ENCODE data around the gene NFYA. TPM values are rescaled to one million over a fixed set of nuclear protein-coding genes. Genes with fewer than 3 reads are reported as not detected.
"Not testable (repeated sequence)": the region's sequence is repeated elsewhere in the genome, so short reads cannot be mapped to it uniquely, and the experiment has no call there.

NFYA gene
- total and polyA plus RNA-seq, 8 donors, result 5.4 to 14.1 (median 7.8) TPM

DNA sequence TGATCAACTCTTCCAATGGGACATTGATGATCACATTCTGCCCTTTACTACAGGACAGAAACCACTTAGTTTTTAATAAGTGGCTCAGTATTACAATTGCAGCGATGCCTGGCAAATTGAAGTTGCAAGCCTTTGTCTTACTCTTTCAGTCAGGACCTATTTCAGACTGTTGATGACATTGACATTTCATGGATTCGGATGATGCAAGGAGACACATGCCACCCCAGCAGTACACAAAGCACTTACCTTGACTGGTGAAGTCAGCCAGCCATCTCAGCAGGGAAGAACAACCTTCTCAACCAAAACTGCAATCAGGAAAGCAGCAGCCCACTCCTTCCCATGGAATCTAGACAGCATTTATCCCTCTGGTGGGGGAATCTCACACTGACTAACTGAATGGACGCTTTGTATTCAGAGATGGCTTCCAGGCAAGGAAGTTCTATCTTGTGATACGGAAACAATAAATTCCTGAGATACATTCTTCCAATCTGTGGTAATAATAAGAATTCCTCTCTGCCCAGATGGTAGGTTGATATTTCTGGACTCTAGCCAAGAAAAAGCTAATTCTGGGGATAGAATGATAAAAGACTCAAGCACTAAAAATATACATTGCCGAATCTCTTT, 24.8 kb downstream of the NFYA start:
- DNase-seq, result no peak
- intact Hi-C loops (cut with DNase I), result no loop called here
- ATAC-seq, result no peak
- TF ChIP-seq, protein P1, sequence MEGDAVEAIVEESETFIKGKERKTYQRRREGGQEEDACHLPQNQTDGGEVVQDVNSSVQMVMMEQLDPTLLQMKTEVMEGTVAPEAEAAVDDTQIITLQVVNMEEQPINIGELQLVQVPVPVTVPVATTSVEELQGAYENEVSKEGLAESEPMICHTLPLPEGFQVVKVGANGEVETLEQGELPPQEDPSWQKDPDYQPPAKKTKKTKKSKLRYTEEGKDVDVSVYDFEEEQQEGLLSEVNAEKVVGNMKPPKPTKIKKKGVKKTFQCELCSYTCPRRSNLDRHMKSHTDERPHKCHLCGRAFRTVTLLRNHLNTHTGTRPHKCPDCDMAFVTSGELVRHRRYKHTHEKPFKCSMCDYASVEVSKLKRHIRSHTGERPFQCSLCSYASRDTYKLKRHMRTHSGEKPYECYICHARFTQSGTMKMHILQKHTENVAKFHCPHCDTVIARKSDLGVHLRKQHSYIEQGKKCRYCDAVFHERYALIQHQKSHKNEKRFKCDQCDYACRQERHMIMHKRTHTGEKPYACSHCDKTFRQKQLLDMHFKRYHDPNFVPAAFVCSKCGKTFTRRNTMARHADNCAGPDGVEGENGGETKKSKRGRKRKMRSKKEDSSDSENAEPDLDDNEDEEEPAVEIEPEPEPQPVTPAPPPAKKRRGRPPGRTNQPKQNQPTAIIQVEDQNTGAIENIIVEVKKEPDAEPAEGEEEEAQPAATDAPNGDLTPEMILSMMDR (IDR thresholded peaks at IDR 0.05), result no peak
- Histone ChIP-seq H3K4me1 (no peaks in the 10 kb centered on the region), H3K27ac (no peak overlapping the region), H3K27me3 (no peaks in the 10 kb centered on the region), H3K9me3 (no peaks in the 10 kb centered on the region), H3K4me3 (no peak overlapping the region), H3K36me3 (peaks cover 15 to 83% (median 59%) of the 10 kb centered on the region in 3 donors)
- WGBS, 2 donors, result 80 to 83% methylated on average over 5 of the region's 5 CpGs
- no peak for FAIRE-seq

DNA sequence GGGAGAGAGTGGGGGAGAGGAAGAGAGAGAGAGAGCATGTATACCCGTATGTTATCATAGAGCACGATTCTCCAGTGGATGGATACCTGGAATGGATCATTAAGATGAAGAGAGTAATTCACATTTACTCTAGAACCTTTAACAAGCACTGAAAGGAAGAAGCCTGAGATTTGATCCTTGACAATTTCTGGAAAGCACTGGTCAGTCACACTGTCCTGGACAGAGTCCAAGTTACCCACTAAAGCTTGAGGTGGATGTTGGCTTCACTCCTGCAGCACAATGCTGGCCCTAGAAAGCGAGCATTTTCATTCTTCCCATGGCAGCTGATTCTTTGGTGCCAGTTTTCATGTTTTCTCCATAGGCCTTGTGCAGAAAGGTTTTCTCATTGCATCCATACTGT, 25.6 kb downstream of the NFYA start:
- FAIRE-seq (no peak), DNase-seq (no peak), ATAC-seq (no peak)
- no peak overlapping the region for H3K27ac ChIP-seq
- no peaks in the 10 kb centered on the region for H3K27me3 ChIP-seq
- intact Hi-C loops (cut with DNase I), result no loop called here
- H3K9me3 ChIP-seq, result no peaks in the 10 kb centered on the region
- H3K36me3 ChIP-seq, result peaks cover 15 to 77% (median 53%) of the 10 kb centered on the region in 3 donors
- no peak overlapping the region for H3K4me3 ChIP-seq
- no peaks in the 10 kb centered on the region for H3K4me1 ChIP-seq
- 65 to 72% methylated on average over 3 of the region's 3 CpGs for WGBS, 2 donors
- TF ChIP-seq, protein P1 (IDR thresholded peaks at IDR 0.05), result no peak

DNA sequence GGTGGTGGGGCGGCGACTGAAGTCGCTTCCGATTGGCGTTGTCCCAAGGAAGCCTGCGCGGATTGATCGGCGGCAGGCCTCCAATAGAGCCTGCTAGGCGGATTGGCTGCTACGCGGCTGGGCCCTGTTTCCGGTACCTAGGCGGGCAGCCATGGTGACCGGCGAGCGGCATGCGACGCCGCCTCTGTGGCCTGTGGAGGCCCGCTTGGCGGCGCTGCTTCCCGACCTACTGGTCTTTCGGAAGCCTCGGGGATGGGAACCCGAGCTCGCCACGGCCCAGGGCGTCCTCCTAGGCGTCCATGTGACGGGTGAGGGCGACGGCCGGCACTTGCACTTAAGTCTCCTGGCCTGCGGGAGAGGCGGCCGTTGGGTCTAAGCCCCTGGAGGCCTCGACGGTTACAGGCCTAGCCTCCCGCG, 28.1 kb downstream of the NFYA start:
- intact Hi-C loops (cut with DNase I), result no loop called here
- Histone ChIP-seq H3K4me3 (no peak overlapping the region), H3K4me1 (no peaks in the 10 kb centered on the region), H3K36me3 (peaks cover 7 to 52% (median 35%) of the 10 kb centered on the region in 3 donors), H3K27ac (no peak overlapping the region), H3K27me3 (no peaks in the 10 kb centered on the region), H3K9me3 (no peaks in the 10 kb centered on the region)
- DNase-seq (peak in 2 of 6 donors; percentile 27 to 73), ATAC-seq (peak in 1 of 4 donors; percentile 29), FAIRE-seq (no peak)
- WGBS, 2 donors, result 89 to 91% methylated on average over 42 of the region's 42 CpGs
- TF ChIP-seq, protein P1 (IDR thresholded peaks at IDR 0.05), result no peak

DNA sequence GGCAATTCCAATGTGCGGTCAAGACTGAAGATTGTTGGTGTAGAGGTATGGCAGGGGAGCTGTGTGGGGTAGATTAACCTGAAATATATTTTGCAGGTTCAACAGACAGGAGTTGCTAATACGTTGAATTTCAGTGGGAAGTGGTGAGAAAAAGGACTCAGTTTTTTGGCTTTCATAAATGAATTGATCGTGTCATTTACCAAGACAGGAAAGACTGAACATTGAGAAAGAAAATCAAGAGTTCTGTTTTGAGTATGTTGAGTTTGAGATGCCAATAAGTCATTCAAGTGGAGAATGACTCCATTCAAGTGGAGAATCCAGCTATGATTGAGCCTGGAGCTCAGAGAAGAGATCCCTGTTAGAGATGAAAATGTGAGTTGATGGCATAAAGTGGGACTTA, 31.1 kb downstream of the NFYA start:
- WGBS, 2 donors, result 95 to 98% methylated on average over 3 of the region's 3 CpGs
- Histone ChIP-seq H3K27ac (no peak overlapping the region), H3K9me3 (no peaks in the 10 kb centered on the region), H3K36me3 (peaks cover 0 to 23% (median 9%) of the 10 kb centered on the region in 3 donors), H3K4me3 (no peak overlapping the region), H3K4me1 (no peaks in the 10 kb centered on the region), H3K27me3 (no peaks in the 10 kb centered on the region)
- FAIRE-seq (no peak), ATAC-seq (no peak), DNase-seq (no peak)
- intact Hi-C loops (cut with DNase I), result no loop called here
- TF ChIP-seq, protein P1 (IDR thresholded peaks at IDR 0.05), result no peak

DNA sequence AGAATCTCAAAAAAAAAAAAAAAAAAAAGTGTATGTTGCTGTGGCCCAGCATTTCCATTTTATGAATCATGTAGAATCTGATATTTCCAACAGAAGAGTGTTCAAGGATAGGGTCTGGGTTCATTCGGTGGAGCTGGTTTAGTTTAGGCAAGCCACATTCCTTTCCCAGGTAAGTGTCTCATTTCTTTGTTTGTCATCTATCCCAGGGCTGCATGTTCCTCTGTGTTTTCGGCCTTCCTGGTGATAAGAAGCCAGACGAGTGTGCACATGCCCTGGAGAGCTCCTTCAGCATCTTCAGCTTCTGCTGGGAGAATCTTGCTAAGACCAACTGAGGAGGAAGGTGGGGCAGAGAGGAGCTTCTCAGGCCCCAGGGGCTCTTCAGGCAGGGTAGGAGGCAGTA, 38.2 kb downstream of the NFYA start:
- no peaks in the 10 kb centered on the region for H3K27me3 ChIP-seq
- no peaks in the 10 kb centered on the region for H3K36me3 ChIP-seq
- no peak overlapping the region for H3K27ac ChIP-seq
- ATAC-seq (no peak), DNase-seq (no peak), FAIRE-seq (no peak)
- H3K4me1 ChIP-seq, result no peaks in the 10 kb centered on the region
- TF ChIP-seq, protein P1 (IDR thresholded peaks at IDR 0.05), result no peak
- 79 to 84% methylated on average over 3 of the region's 3 CpGs for WGBS, 2 donors
- H3K4me3 ChIP-seq, result no peak overlapping the region
- intact Hi-C loops (cut with DNase I), result no loop called here
- no peaks in the 10 kb centered on the region for H3K9me3 ChIP-seq

DNA sequence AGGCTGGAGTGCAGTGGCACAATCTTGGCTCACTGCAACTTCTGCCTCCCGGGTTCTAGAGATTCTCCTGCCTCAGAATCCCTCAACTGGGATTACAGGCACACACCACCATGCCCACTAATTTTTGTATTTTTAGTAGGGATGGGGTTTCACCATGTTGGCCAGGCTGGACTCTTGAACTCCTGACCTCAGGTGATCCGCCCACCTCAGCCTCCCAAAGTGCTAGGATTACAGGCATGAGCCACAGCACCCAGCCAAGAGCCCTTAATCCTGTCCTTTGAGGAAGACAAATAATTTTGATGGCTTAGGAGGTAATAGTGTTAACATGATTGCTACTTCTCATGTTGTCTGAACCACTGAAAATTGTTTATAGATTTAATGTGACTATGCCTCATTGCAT, 42.3 kb downstream of the NFYA start:
- H3K27ac ChIP-seq; intact Hi-C loops (cut with DNase I); H3K27me3 ChIP-seq; H3K36me3 ChIP-seq; H3K4me3 ChIP-seq; FAIRE-seq; DNase-seq; ATAC-seq; H3K9me3 ChIP-seq: not testable (repeated sequence)
- H3K4me1 ChIP-seq, result peaks cover 0 to 12% (median 0%) of the 10 kb centered on the region in 3 donors
- WGBS, 2 donors, result 88 to 93% methylated on average over 2 of the region's 2 CpGs
